ENCODE data around the gene LEMD2.

DNA sequence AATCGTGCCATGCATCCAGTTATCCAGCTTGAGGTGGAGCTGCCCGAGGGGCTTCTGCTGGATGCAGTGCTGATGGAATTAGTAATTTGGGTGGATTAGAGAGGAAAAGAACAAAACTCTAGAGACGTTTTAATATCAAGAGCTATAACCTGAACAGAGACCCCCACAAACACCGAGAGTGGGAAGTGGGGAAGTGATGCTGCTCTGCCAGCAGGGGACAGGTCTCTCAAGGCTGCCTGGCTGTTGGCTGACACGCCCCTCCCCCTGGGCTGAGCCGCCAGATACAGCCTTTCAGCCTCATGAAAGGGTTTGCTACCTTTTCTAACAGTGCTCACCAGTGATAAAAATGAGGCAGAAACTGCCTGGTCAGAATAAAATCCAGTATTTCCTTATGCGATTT, 9.6 kb downstream of the LEMD2 start:
- TF ChIP-seq, protein P1, sequence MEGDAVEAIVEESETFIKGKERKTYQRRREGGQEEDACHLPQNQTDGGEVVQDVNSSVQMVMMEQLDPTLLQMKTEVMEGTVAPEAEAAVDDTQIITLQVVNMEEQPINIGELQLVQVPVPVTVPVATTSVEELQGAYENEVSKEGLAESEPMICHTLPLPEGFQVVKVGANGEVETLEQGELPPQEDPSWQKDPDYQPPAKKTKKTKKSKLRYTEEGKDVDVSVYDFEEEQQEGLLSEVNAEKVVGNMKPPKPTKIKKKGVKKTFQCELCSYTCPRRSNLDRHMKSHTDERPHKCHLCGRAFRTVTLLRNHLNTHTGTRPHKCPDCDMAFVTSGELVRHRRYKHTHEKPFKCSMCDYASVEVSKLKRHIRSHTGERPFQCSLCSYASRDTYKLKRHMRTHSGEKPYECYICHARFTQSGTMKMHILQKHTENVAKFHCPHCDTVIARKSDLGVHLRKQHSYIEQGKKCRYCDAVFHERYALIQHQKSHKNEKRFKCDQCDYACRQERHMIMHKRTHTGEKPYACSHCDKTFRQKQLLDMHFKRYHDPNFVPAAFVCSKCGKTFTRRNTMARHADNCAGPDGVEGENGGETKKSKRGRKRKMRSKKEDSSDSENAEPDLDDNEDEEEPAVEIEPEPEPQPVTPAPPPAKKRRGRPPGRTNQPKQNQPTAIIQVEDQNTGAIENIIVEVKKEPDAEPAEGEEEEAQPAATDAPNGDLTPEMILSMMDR (IDR thresholded peaks at IDR 0.05), result peak; percentile 16
- TF ChIP-seq SIN3A (IDR thresholded peaks at IDR 0.05; ENCODE audit: borderline replicate concordance, low read depth, low read length) (no peak), RFX5 (IDR thresholded peaks at IDR 0.05; ENCODE audit: low read length) (no peak), TAF1 (IDR thresholded peaks at IDR 0.05; ENCODE audit: borderline replicate concordance, low read depth, low read length) (no peak), POLR2AphosphoS5 (IDR thresholded peaks at IDR 0.05; ENCODE audit: low read depth, low read length) (no peak), YY1 (IDR thresholded peaks at IDR 0.05; ENCODE audit: low read depth) (no peak), FOXM1 (IDR thresholded peaks at IDR 0.05; ENCODE audit: low read depth) (no peak), SMC3 (IDR thresholded peaks at IDR 0.05; ENCODE audit: low read depth, low read length) (0 out of 2 replicates have a peak, but pooled peaks have one; percentile 9), NRF1 (IDR thresholded peaks at IDR 0.05; ENCODE audit: low read depth, low read length) (no peak), MXI1 (IDR thresholded peaks at IDR 0.05; ENCODE audit: low read depth, low read length) (no peak)
- TF ChIP-seq, protein P2, sequence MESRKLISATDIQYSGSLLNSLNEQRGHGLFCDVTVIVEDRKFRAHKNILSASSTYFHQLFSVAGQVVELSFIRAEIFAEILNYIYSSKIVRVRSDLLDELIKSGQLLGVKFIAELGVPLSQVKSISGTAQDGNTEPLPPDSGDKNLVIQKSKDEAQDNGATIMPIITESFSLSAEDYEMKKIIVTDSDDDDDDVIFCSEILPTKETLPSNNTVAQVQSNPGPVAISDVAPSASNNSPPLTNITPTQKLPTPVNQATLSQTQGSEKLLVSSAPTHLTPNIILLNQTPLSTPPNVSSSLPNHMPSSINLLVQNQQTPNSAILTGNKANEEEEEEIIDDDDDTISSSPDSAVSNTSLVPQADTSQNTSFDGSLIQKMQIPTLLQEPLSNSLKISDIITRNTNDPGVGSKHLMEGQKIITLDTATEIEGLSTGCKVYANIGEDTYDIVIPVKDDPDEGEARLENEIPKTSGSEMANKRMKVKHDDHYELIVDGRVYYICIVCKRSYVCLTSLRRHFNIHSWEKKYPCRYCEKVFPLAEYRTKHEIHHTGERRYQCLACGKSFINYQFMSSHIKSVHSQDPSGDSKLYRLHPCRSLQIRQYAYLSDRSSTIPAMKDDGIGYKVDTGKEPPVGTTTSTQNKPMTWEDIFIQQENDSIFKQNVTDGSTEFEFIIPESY (IDR thresholded peaks at IDR 0.05; ENCODE audit: borderline replicate concordance, low read depth), result no peak
- TF ChIP-seq, protein P3, sequence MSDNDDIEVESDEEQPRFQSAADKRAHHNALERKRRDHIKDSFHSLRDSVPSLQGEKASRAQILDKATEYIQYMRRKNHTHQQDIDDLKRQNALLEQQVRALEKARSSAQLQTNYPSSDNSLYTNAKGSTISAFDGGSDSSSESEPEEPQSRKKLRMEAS (IDR thresholded peaks at IDR 0.05; ENCODE audit: low read depth), result no peak
- TF ChIP-seq, protein P4, sequence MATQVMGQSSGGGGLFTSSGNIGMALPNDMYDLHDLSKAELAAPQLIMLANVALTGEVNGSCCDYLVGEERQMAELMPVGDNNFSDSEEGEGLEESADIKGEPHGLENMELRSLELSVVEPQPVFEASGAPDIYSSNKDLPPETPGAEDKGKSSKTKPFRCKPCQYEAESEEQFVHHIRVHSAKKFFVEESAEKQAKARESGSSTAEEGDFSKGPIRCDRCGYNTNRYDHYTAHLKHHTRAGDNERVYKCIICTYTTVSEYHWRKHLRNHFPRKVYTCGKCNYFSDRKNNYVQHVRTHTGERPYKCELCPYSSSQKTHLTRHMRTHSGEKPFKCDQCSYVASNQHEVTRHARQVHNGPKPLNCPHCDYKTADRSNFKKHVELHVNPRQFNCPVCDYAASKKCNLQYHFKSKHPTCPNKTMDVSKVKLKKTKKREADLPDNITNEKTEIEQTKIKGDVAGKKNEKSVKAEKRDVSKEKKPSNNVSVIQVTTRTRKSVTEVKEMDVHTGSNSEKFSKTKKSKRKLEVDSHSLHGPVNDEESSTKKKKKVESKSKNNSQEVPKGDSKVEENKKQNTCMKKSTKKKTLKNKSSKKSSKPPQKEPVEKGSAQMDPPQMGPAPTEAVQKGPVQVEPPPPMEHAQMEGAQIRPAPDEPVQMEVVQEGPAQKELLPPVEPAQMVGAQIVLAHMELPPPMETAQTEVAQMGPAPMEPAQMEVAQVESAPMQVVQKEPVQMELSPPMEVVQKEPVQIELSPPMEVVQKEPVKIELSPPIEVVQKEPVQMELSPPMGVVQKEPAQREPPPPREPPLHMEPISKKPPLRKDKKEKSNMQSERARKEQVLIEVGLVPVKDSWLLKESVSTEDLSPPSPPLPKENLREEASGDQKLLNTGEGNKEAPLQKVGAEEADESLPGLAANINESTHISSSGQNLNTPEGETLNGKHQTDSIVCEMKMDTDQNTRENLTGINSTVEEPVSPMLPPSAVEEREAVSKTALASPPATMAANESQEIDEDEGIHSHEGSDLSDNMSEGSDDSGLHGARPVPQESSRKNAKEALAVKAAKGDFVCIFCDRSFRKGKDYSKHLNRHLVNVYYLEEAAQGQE (IDR thresholded peaks at IDR 0.05; ENCODE audit: low read depth, low read length), result no peak
- TF ChIP-seq, protein P5, sequence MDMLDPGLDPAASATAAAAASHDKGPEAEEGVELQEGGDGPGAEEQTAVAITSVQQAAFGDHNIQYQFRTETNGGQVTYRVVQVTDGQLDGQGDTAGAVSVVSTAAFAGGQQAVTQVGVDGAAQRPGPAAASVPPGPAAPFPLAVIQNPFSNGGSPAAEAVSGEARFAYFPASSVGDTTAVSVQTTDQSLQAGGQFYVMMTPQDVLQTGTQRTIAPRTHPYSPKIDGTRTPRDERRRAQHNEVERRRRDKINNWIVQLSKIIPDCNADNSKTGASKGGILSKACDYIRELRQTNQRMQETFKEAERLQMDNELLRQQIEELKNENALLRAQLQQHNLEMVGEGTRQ (IDR thresholded peaks at IDR 0.05; ENCODE audit: borderline replicate concordance, low read depth, low read length), result no peak
